Prostate gland (tissue), 2 donors: Measurements from ENCODE around the gene C11orf21.

Source experiments
- POLR2A ChIP-seq: fragments of 450-650 bp; IDR thresholded peaks from one replicate; pipeline ENCODE4 v1.6.1; 2016; ENCODE audit warnings: antibody characterized with exemption, mild to moderate bottlenecking
- POLR2AphosphoS5 ChIP-seq: sonication (generic); formaldehyde crosslinking; IDR thresholded peaks from one replicate; pipeline ENCODE4 v1.6.1; 2017; ENCODE audit warnings: antibody characterized with exemption
- TF ChIP-seq, protein P1 (sequence below), 4 experiments: fragments of 200-600 bp in 2 of 4; fragments of 450-650 bp in 2 of 4; sonication (generic) in 2 of 4; IDR thresholded peaks; 1 replicate in 3 of 4; 2 replicates in 1 of 4; pipeline ENCODE4 v1.5.1; 2016 to 2019; ENCODE audit warnings: antibody characterized with exemption in 4 of 4, mild to moderate bottlenecking in 2 of 4, moderate library complexity in 2 of 4

DNA sequence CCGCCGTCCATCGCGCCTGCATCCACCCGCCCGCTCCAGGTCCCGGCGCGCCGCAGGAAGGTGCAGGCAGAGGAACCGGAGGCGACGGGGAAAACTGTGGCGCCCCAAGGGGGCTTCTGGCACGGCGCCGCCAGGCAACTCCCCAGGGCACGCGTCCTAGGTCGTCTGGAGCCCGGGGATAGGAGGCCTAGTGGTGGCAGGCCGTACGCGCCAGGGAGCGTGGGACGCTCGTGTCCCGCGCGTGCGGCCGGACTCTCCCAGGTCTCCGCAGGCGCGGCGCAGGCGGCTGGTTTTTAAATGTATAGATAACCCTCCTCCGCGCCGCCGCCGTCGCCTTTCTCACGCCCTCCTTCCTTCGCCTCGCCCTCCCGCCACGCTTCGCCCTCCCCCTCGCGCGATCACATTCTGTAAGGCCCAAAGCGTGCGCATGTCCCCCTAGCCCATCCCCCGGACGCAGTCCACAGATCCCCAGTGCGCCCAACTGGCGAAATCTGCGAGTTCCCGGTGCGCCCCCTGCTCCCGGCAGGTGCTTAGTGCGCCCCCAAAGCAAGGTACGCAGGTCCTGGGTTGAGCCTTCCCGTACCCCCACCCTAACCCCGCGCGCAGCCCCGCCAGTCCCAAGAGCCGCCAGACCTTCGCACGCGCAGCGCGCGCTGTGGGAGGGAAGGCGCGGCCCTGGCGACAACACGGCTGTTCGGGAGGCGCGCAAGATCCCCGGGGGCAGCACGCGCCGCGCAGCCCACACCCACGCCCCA is 31.2 kb downstream of the C11orf21 start, which contains the start of gene ASCL2:
- TF ChIP-seq, protein P1, sequence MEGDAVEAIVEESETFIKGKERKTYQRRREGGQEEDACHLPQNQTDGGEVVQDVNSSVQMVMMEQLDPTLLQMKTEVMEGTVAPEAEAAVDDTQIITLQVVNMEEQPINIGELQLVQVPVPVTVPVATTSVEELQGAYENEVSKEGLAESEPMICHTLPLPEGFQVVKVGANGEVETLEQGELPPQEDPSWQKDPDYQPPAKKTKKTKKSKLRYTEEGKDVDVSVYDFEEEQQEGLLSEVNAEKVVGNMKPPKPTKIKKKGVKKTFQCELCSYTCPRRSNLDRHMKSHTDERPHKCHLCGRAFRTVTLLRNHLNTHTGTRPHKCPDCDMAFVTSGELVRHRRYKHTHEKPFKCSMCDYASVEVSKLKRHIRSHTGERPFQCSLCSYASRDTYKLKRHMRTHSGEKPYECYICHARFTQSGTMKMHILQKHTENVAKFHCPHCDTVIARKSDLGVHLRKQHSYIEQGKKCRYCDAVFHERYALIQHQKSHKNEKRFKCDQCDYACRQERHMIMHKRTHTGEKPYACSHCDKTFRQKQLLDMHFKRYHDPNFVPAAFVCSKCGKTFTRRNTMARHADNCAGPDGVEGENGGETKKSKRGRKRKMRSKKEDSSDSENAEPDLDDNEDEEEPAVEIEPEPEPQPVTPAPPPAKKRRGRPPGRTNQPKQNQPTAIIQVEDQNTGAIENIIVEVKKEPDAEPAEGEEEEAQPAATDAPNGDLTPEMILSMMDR (IDR thresholded peaks at IDR 0.05): no peak
- TF ChIP-seq POLR2A (peak; percentile 12), POLR2AphosphoS5 (no peak)
